GM18870 (cell line): ENCODE data around the gene UBE2M.
A peak's percentile ranks its signal among the peaks of the same experiment; 100 is the strongest.
"Not testable (repeated sequence)": the region's sequence is repeated elsewhere in the genome, so short reads cannot be mapped to it uniquely, and the experiment has no call there.

Source experiments
- ATAC-seq: cut with Tn5 transposase; IDR thresholded peaks from one replicate; pipeline ENCODE4 v1.9.1; 2021; ENCODE audit warnings: moderate library complexity; ENCODE audit not compliant: unreplicated experiment

Gene UBE2M

DNA sequence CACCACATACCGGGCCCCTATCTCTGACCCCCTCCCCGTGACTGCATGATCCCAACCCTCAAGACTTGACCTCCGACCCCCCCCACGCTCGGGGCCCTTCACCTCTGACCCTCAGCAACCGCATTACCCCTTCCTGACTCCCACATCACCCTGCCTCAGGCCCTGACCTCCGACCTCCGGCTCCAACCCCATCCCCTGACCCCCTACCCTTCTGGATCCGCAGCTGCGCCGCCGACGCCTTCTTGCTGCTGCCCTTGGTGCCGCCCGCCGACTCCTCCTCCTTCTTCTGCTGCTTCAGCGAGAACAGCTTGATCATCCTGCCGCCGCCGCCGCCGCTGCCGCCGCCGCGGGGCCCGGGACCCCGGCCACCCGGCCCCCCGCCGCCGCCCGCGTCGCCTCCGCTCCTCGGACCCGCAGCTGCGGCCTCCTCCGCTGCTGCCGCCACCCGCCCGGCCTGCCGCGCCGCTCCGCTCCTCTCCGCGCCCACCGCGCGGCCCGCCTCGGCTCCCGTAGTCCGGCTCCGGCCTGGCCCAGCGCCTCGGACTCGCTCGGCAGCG is at the start of gene UBE2M:
TSS of gene UBE2M (minus strand) at position 546 of the 557 bp plus-strand sequence. CDS start at position 316, 230 bp downstream.
- ATAC-seq = no peak

GRCh38 chr19:58607213-58607612 is 48.8 kb upstream of the UBE2M start:
- not testable (repeated sequence) for ATAC-seq

- ATAC-seq = not testable (repeated sequence)
Observed at GRCh38 chr19:58606251-58606896, 48.0 kb upstream of the UBE2M start.

GRCh38 chr19:58586133-58586765 is 27.8 kb upstream of the UBE2M start:
- ATAC-seq = no peak

DNA sequence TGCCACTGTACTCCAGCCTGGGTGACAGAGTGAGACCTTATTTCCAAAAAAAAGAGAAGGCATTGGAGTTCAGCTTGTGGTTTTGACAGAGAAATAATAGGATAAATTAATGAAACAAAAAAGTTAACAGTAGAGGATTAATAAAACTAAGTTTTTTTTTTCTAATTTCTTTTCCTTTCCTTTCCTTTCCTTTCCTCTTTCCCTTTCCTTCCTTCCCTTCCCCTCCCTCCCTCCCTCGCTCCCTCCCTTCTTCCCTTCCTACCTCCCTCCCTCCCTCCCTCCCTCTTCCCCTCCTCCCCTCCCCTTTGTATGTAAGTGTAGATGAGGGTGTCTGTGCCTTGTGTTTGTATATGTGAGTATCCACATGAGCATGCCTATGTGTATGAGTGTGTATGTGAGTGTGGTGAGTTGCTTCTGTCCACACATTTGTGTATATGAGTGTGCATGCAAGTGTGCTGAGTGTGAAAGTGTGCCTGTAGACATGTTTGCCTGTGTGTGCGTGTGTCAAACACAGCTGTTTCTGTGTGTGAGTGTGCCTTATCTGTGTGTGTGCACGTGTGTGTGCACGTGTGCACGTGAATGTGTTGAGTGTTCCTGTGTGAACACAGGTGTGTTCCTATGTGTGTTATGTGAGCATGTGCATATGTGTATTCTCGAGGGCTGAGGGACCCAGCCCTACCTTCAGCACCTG is 27.2 kb upstream of the UBE2M start:
- ATAC-seq = no peak

DNA sequence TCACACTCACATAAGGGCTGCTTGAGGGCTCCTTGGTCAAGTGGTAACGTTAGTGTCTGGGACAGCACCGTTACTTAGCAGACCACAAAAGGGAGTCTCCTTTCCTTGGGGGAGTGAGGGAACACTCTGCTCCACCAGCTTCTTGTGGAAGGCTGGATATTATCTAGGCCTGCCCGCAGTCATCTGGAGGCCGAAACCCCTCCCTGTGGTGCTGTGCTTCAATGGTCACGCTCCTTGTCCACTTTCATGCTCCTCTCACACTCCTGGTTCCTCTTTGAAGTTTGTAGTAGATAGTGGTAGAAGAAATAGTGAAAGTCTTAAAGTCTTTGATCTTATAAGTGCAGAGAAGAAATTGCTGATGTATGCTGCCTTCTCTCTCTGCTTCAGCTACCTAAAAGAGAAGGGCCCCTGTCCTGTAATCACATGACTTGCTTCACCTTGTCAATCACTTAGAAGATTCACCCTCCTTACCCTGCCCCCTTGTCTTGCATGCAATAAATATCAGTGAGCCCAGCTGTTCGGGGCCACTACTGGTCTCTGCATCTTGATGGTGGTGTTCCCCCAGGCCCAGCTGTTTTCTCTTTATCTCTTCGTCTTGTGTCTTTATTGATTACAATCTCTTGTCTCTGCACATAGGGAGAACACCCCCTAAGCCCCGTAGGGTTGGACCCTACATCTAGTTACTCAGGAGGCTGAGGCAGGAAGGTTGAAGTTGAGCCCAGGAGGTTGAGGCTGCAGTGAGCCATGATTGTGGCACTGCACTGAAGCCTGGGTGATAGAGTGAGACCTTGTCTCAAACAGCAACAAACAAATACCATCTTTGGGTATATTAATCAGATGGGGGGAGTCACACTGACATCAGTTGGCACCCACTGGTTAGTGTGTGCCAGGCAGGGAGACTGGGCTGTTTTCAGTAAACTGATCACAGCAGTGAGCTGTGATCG is 26.4 kb upstream of the UBE2M start:
- no peak for ATAC-seq

DNA sequence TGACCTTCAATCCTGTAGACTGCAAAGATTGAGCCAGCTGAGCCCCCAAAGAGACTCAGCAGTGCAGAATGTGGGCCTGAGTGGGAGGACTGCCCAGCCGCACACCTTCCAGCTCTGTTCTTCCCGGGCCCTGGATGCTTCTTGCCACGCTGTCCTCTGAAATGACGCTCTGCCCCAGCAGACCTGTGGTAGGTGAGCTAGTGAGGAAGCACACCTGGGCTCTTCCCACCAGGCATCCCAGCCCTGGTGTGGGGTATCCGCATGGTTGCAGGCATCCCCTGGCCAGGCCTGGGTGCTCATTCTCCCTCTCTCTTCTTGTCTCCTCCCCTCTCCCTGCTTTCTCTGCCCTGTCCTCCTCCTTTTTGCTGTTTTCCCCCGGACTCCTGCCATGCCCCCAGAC is 24.6 kb upstream of the UBE2M start:
- no peak for ATAC-seq

GRCh38 chr19:58581227-58582141 is 23.1 kb upstream of the UBE2M start:
- peak; percentile 65 for ATAC-seq

- ATAC-seq = no peak
Observed at GRCh38 chr19:58579473-58580142, 21.2 kb upstream of the UBE2M start.

- no peak for ATAC-seq
Observed at GRCh38 chr19:58578012-58578925, 19.9 kb upstream of the UBE2M start.

- ATAC-seq = not testable (repeated sequence)
Observed at GRCh38 chr19:58577581-58577980, 19.2 kb upstream of the UBE2M start.

- ATAC-seq = peak; percentile 38
Observed at GRCh38 chr19:58575183-58576041, 17.0 kb upstream of the UBE2M start.

- ATAC-seq = peak; percentile 1
Observed at GRCh38 chr19:58573658-58574164, 15.3 kb upstream of the UBE2M start.

- ATAC-seq = peak; percentile 61
Observed at GRCh38 chr19:58572818-58573657, 14.6 kb upstream of the UBE2M start, which contains the start of gene MZF1. MZF1 (minus strand) TSS chr19:58573335; CDS start chr19:58571389, 1,946 bp downstream.

DNA sequence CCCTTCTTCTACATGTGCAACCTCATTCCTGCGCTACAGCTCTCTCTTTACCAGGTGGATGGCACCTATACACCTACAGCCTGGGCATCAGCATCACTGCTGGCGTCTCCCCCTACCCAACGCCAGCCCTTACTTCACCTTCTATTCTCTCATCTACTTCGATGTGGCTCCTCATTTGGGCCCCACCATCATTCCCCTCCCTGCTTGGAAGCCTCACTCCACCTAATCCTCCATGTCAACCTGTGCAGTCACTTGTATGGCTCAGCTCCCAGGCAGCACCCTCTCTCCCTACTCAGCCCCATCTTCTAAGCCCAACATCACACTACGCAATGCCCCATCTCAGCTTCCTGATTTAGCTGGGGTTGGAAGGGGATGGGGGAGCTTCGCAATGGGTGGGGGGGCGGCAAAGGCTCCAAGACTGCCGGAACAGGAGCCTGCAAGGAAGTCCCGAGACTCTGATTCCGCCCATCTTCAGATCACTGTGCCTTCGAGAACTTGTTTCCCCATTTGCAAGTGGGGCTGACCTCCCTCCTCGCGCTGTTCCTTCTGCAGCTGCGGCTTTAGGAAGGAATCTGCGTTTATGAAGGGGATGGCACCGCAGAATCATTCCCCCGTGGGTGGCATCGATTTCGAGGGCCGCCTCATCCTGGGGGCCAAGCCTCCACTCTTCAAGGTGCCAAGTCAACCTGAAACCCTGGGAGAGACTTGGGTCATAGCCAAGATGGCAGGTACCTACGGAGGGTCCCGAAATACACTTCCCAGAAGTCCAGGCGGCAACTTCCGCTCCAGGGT is 13.8 kb upstream of the UBE2M start:
- ATAC-seq = no peak
